Prostate gland (tissue), 2 donors: ENCODE results near the gene NID1. TPM values are rescaled to one million over a fixed set of nuclear protein-coding genes. Genes with fewer than 3 reads are reported as not detected.
A peak's percentile ranks its signal among the peaks of the same experiment; 100 is the strongest.
"Not testable (repeated sequence)": the region's sequence is repeated elsewhere in the genome, so short reads cannot be mapped to it uniquely, and the experiment has no call there.

Experiments
- DNase-seq: peaks from one replicate; pipeline ENCODE4 v3.0.0-alpha.2; 2019; ENCODE audit warnings: low spot score
- H3K27ac ChIP-seq, 2 donors: fragments of 200-600 bp; sonication (generic); 2 replicates each; pipeline ENCODE4 v1.5.1; 2017 to 2019
- H3K27me3 ChIP-seq: fragments of 200-600 bp; sonication (generic); replicated peaks from 2 replicates; pipeline ENCODE4 v1.5.1; 2019; ENCODE audit not compliant: insufficient read depth
- H3K36me3 ChIP-seq, 2 donors: fragments of 200-600 bp; sonication (generic); 1 replicate in 1 of 2; 2 replicates in 1 of 2; pipeline versions ENCODE4 v1.5.1 to v1.8.1; 2017 to 2019
- H3K4me1 ChIP-seq: fragments of 200-600 bp; sonication (generic); replicated peaks from 2 replicates; pipeline ENCODE4 v1.5.1; 2019
- H3K4me3 ChIP-seq, 2 donors: fragments of 200-600 bp; sonication (generic); 2 replicates each; pipeline ENCODE4 v1.5.1; 2017 to 2019
- H3K9me3 ChIP-seq: fragments of 200-600 bp; sonication (generic); 2 replicates; pipeline ENCODE4 v1.5.1; 2017
- POLR2A ChIP-seq: fragments of 450-650 bp; IDR thresholded peaks from one replicate; pipeline ENCODE4 v1.6.1; 2016; ENCODE audit warnings: antibody characterized with exemption, mild to moderate bottlenecking
- POLR2AphosphoS5 ChIP-seq: sonication (generic); formaldehyde crosslinking; IDR thresholded peaks from one replicate; pipeline ENCODE4 v1.6.1; 2017; ENCODE audit warnings: antibody characterized with exemption
- WGBS: methylation state at CpG from one replicate; pipeline ENCODE4 v1.1.5; 2018; 5-methylcytosine and 5-hydroxymethylcytosine counted together
- intact Hi-C: fragments of 100-400 bp; cut with DNase I; formaldehyde crosslinking; loops from one replicate; pipeline ENCODE4 v1.14.2; 2022
- total RNA-seq, 2 donors: library from RNA; depleted of rRNA; stranded (reverse); fragments of >200 nt; gene quantifications; one replicate each; pipeline ENCODE4 v1.1.0, GENCODE V29; 2016
- TF ChIP-seq, protein P1 (sequence below), 4 experiments: fragments of 200-600 bp in 2 of 4; fragments of 450-650 bp in 2 of 4; sonication (generic) in 2 of 4; IDR thresholded peaks; 1 replicate in 3 of 4; 2 replicates in 1 of 4; pipeline ENCODE4 v1.5.1; 2016 to 2019; ENCODE audit warnings: antibody characterized with exemption in 4 of 4, mild to moderate bottlenecking in 2 of 4, moderate library complexity in 2 of 4

The NID1 gene
- total RNA-seq, 2 donors from 2014 or later = 21.6 to 74.9 TPM

DNA sequence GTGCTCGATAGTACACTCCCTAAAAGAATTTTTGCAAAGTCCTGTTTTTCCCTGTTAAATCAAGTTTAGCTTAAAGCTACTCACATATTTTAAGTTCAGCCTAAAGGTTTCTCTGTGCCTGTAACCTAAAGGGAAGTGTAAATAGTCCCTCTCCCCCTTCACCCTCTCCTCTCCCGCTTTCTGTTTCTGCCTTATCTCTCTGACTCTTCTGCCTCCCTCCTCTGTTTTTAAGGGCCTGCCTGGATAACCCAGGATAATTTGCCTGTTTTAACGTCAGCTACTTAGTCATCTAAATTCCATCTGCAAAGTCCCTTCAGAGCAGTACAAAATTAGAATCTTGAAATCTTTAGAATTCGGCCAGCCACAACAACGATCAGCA lies 92.6 kb downstream of the NID1 start:
- TF ChIP-seq POLR2AphosphoS5 = no peak
- no peak for TF ChIP-seq POLR2A
- TF ChIP-seq, protein P1, sequence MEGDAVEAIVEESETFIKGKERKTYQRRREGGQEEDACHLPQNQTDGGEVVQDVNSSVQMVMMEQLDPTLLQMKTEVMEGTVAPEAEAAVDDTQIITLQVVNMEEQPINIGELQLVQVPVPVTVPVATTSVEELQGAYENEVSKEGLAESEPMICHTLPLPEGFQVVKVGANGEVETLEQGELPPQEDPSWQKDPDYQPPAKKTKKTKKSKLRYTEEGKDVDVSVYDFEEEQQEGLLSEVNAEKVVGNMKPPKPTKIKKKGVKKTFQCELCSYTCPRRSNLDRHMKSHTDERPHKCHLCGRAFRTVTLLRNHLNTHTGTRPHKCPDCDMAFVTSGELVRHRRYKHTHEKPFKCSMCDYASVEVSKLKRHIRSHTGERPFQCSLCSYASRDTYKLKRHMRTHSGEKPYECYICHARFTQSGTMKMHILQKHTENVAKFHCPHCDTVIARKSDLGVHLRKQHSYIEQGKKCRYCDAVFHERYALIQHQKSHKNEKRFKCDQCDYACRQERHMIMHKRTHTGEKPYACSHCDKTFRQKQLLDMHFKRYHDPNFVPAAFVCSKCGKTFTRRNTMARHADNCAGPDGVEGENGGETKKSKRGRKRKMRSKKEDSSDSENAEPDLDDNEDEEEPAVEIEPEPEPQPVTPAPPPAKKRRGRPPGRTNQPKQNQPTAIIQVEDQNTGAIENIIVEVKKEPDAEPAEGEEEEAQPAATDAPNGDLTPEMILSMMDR (IDR thresholded peaks at IDR 0.05) = no peak
- no peak for DNase-seq

DNA sequence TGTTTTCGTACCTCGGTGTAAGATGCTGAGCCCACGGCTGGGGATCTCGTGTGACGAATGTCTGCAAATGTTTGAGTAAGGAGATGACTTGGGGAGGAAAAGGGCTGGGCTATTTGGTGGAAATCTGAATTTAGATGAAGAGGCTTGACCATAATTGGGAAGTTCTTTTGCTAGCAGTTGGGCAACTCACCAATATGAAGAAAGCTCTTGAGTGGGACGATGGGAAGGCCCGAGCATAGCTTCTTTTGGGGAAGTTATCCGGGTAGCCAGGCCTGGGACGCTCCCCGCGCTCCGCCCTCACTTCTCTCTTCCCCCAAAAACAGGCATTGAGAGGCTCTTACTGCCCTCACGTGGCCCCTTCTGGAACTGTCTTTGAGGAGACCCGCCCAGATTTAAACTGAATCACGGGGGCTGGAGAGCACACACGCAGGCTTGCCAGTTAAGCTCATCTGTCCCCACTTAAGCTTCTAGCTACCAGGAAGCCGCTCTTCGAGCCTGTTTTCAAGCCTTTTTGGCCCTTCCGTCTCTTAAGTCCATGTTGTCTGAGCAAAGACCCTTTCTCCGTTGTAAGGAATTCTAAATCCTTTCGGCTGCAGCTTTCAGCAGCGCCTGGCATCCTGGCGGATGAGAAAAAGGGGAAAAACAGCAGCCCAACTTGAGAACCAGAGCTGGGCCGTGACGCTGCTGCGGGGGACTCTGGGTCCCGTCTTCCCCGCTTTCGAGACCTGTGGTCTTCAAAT lies 93.1 kb downstream of the NID1 start:
- intact Hi-C loops = loop anchor here (2.0 to 5.0 kb wide), 2 partner anchors 105 to 459 kb away; partner anchors contain the start of gene LYST
- WGBS = 7% methylated on average over 29 of the region's 29 CpGs
- H3K27me3 ChIP-seq = no peaks in the 10 kb centered on the region
- no peaks in the 10 kb centered on the region for H3K36me3 ChIP-seq
- DNase-seq = peak; percentile 82
- peak overlapping the region; percentile 19 to 20 for H3K4me3 ChIP-seq
- no peaks in the 10 kb centered on the region for H3K9me3 ChIP-seq
- no peaks in the 10 kb centered on the region for H3K4me1 ChIP-seq
- peak; percentile 86 for TF ChIP-seq POLR2AphosphoS5
- TF ChIP-seq, protein P1 (IDR thresholded peaks at IDR 0.05) = peak; percentile 55 to 87 (median 83)
- peak; percentile 37 for TF ChIP-seq POLR2A
- peak overlapping the region; percentile 81 to 82 for H3K27ac ChIP-seq

More for the DNA sequence above, 92.6 kb downstream of the NID1 start:
- H3K27ac ChIP-seq = peak overlapping the region; percentile 81 to 82
- no peaks in the 10 kb centered on the region for H3K36me3 ChIP-seq
- peak overlapping the region in 1 of 2 donors; percentile 20 for H3K4me3 ChIP-seq
- intact Hi-C loops = loop anchor here (5.0 kb wide), 1 partner anchor 460 kb away; no protein-coding TSS in a partner anchor
- no peaks in the 10 kb centered on the region for H3K27me3 ChIP-seq
- WGBS = 44% methylated on average over 5 of the region's 5 CpGs
- no peaks in the 10 kb centered on the region for H3K9me3 ChIP-seq
- H3K4me1 ChIP-seq = no peaks in the 10 kb centered on the region

DNA sequence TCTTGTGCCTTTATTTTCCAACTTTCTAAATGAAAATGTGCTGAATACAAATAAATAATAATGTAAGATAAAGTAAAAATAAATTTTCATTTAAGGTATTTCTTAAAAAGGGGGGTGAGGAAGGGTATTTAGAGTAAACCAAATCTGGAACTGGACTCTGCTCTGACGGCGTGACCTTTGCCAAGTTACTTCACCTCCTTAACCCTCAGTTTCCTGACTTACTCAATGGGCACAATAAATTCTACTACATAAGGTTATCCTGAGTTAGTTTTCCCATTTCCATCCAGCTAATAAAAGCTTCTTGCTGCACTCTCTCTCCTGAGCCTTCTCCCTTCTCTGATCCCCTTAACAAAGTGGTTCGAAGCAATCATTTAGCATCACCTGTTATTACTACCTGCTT lies 93.9 kb downstream of the NID1 start:
- H3K36me3 ChIP-seq = no peaks in the 10 kb centered on the region
- no peak for DNase-seq
- no peaks in the 10 kb centered on the region for H3K4me1 ChIP-seq
- intact Hi-C loops = loop anchor here (2.0 to 5.0 kb wide), 2 partner anchors 104 to 459 kb away; partner anchors contain the start of gene LYST
- no peaks in the 10 kb centered on the region for H3K9me3 ChIP-seq
- 52% methylated on average over 3 of the region's 3 CpGs for WGBS
- H3K27ac ChIP-seq = peak overlapping the region; percentile 81 to 82
- no peak for TF ChIP-seq POLR2AphosphoS5
- TF ChIP-seq, protein P1 (IDR thresholded peaks at IDR 0.05) = no peak
- no peak for TF ChIP-seq POLR2A
- no peak overlapping the region for H3K4me3 ChIP-seq
- H3K27me3 ChIP-seq = no peaks in the 10 kb centered on the region

DNA sequence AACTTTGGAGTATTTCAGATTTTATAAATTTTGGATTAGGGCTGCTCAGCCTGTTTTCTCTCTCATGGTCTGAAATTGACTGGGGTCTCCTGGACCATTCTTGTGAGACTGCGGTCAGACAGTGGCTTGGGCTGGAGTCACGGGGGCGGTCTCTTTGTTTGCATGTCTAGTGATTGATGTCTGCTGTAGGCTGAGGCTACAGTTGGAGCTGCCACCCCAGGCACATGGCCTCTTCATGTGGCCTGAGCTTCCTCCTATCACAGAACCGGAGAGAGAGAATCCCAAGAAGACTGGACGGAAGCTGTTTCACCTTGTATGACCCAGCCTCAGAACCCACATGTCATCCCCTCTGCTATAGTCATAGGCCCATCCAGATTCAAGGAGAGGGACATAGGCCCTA lies 96.1 kb downstream of the NID1 start:
- WGBS = 72% methylated on average over 5 of the region's 5 CpGs

DNA sequence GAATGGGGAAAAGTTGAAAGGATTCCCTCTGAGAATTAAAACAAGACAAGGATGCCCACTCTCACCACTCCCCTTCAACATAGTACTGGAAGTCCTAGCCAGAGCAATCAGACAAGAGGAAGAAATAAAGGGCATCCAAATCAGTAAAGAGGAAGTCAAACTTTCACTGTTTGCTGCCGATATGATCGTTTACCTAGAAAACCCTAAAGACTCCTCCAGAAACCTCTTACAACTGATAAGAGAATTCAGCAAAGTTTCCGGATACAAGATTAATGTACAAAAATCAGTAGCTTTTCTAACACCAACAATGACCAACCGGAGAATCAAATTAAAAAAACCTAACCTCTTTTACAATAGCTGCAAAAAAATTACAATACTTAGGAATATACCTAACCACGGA lies 98.8 kb downstream of the NID1 start:
- 84% methylated on average over 5 of the region's 5 CpGs for WGBS
- H3K27me3 ChIP-seq, H3K27ac ChIP-seq, DNase-seq, H3K36me3 ChIP-seq, H3K9me3 ChIP-seq, H3K4me1 ChIP-seq, intact Hi-C loops, H3K4me3 ChIP-seq: not testable (repeated sequence)

More for the DNA sequence above, 96.1 kb downstream of the NID1 start:
- H3K4me1 ChIP-seq = no peaks in the 10 kb centered on the region
- TF ChIP-seq, protein P1 (IDR thresholded peaks at IDR 0.05) = no peak
- TF ChIP-seq POLR2AphosphoS5 (no peak), POLR2A (no peak)
- H3K36me3 ChIP-seq = no peaks in the 10 kb centered on the region
- no peak overlapping the region for H3K27ac ChIP-seq
- no peaks in the 10 kb centered on the region for H3K9me3 ChIP-seq
- intact Hi-C loops = no loop called here
- no peak overlapping the region for H3K4me3 ChIP-seq
- DNase-seq = no peak
- H3K27me3 ChIP-seq = no peaks in the 10 kb centered on the region
